ACC112 (cell line): ENCODE measurements around the gene NID2.

ENCODE experiments used
- H2AFZ ChIP-seq: fragments of 200-600 bp; sonication (generic); one replicate; pipeline ENCODE4 v1.6.0; 2017; ENCODE audit warnings: antibody characterized with exemption, low read length; ENCODE audit not compliant: unreplicated experiment
- H3K27ac ChIP-seq: fragments of 200-600 bp; sonication (generic); 2 replicates; pipeline ENCODE4 v1.5.1; 2014; ENCODE audit warnings: low read depth, mild to moderate bottlenecking, antibody characterized with exemption, low read length, moderate library complexity
- H3K27me3 ChIP-seq: fragments of 200-600 bp; sonication (generic); 2 replicates; pipeline ENCODE4 v1.6.1; 2014; ENCODE audit warnings: mild to moderate bottlenecking, antibody characterized with exemption, low read length, moderate library complexity, mixed read lengths; ENCODE audit not compliant: insufficient read depth
- H3K36me3 ChIP-seq: fragments of 200-600 bp; sonication (generic); 2 replicates; pipeline ENCODE4 v1.6.1; 2016; ENCODE audit warnings: mild to moderate bottlenecking, antibody characterized with exemption, low read length, moderate library complexity, mixed read lengths; ENCODE audit not compliant: insufficient read depth
- H3K4me1 ChIP-seq: fragments of 200-600 bp; sonication (generic); one replicate; pipeline ENCODE4 v1.6.1; 2016; ENCODE audit warnings: low read length, mixed read lengths; ENCODE audit not compliant: insufficient read depth, unreplicated experiment, control insufficient read depth
- H3K4me3 ChIP-seq: fragments of 200-600 bp; sonication (generic); 2 replicates; pipeline ENCODE4 v1.5.1; 2014; ENCODE audit warnings: mild to moderate bottlenecking, low read depth, low read length
- H3K79me2 ChIP-seq: fragments of 200-600 bp; sonication (generic); one replicate; pipeline ENCODE4 v1.6.0; 2016; ENCODE audit warnings: low read length; ENCODE audit not compliant: control insufficient read depth, unreplicated experiment, insufficient read depth

Gene NID2

GRCh38 chr14:52095336-52095735, 26.5 kb upstream of the NID2 start:
- Histone ChIP-seq H3K36me3 (no peaks in the 10 kb centered on the region), H2AFZ (peak overlapping the region; percentile 3), H3K27me3 (no peaks in the 10 kb centered on the region), H3K79me2 (no peaks in the 10 kb centered on the region), H3K27ac (no peak overlapping the region), H3K4me3 (no peak overlapping the region), H3K4me1 (no peaks in the 10 kb centered on the region)

- Histone ChIP-seq H3K36me3 (no peaks in the 10 kb centered on the region), H3K79me2 (no peaks in the 10 kb centered on the region), H3K27me3 (no peaks in the 10 kb centered on the region), H3K27ac (no peak overlapping the region), H3K4me3 (no peak overlapping the region), H2AFZ (no peak overlapping the region), H3K4me1 (no peaks in the 10 kb centered on the region)
These were observed 25.9 kb upstream of the NID2 start for GRCh38 chr14:52094546-52095271.

GRCh38 chr14:52091928-52092327, 23.1 kb upstream of the NID2 start:
- H3K4me3 ChIP-seq = no peak overlapping the region
- no peaks in the 10 kb centered on the region for H3K4me1 ChIP-seq
- H3K36me3 ChIP-seq = no peaks in the 10 kb centered on the region
- no peak overlapping the region for H2AFZ ChIP-seq
- H3K27me3 ChIP-seq = no peaks in the 10 kb centered on the region
- H3K27ac ChIP-seq = no peak overlapping the region
- H3K79me2 ChIP-seq = no peaks in the 10 kb centered on the region

GRCh38 chr14:52090936-52091335, 22.1 kb upstream of the NID2 start:
- H3K27ac ChIP-seq = no peak overlapping the region
- H3K79me2 ChIP-seq = no peaks in the 10 kb centered on the region
- H3K36me3 ChIP-seq = 0 out of 2 replicates have a peak, but pooled peaks cover 2% of the 10 kb centered on the region
- no peak overlapping the region for H3K4me3 ChIP-seq
- H3K4me1 ChIP-seq = no peaks in the 10 kb centered on the region
- no peaks in the 10 kb centered on the region for H3K27me3 ChIP-seq
- no peak overlapping the region for H2AFZ ChIP-seq

- Histone ChIP-seq H3K4me1 (no peaks in the 10 kb centered on the region), H3K27ac (no peak overlapping the region), H3K79me2 (no peaks in the 10 kb centered on the region)
These were observed 20.4 kb upstream of the NID2 start for GRCh38 chr14:52089218-52089617.

GRCh38 chr14:52086711-52087110, 17.9 kb upstream of the NID2 start:
- Histone ChIP-seq H3K27ac (no peak overlapping the region), H3K27me3 (no peaks in the 10 kb centered on the region), H2AFZ (no peak overlapping the region), H3K79me2 (no peaks in the 10 kb centered on the region), H3K4me3 (no peak overlapping the region), H3K36me3 (0 out of 2 replicates have a peak, but pooled peaks cover 7% of the 10 kb centered on the region), H3K4me1 (peaks cover 4% of the 10 kb centered on the region)

More at GRCh38 chr14:52089218-52089617, 20.4 kb upstream of the NID2 start:
- Histone ChIP-seq H2AFZ (no peak overlapping the region), H3K36me3 (0 out of 2 replicates have a peak, but pooled peaks cover 7% of the 10 kb centered on the region), H3K27me3 (no peaks in the 10 kb centered on the region), H3K4me3 (no peak overlapping the region)

GRCh38 chr14:52082903-52083302, 14.0 kb upstream of the NID2 start:
- Histone ChIP-seq H2AFZ (no peak overlapping the region), H3K4me1 (peaks cover 40% of the 10 kb centered on the region)

GRCh38 chr14:52081964-52082363, 13.1 kb upstream of the NID2 start:
- Histone ChIP-seq H3K4me1 (peaks cover 50% of the 10 kb centered on the region), H3K4me3 (no peak overlapping the region), H3K27me3 (no peaks in the 10 kb centered on the region), H3K36me3 (0 out of 2 replicates have a peak, but pooled peaks cover 7% of the 10 kb centered on the region), H3K27ac (peak overlapping the region; percentile 99), H2AFZ (peak overlapping the region; percentile 28), H3K79me2 (no peaks in the 10 kb centered on the region)

More at GRCh38 chr14:52082903-52083302, 14.0 kb upstream of the NID2 start:
- Histone ChIP-seq H3K4me3 (no peak overlapping the region), H3K27me3 (no peaks in the 10 kb centered on the region), H3K27ac (no peak overlapping the region), H3K79me2 (no peaks in the 10 kb centered on the region), H3K36me3 (0 out of 2 replicates have a peak, but pooled peaks cover 7% of the 10 kb centered on the region)

- Histone ChIP-seq H2AFZ (peak overlapping the region; percentile 28), H3K27ac (peak overlapping the region; percentile 99), H3K79me2 (no peaks in the 10 kb centered on the region), H3K36me3 (0 out of 2 replicates have a peak, but pooled peaks cover 7% of the 10 kb centered on the region), H3K4me1 (peaks cover 58% of the 10 kb centered on the region), H3K27me3 (no peaks in the 10 kb centered on the region), H3K4me3 (peak overlapping the region; percentile 49)
These were observed 12.2 kb upstream of the NID2 start for GRCh38 chr14:52080808-52081755.

GRCh38 chr14:52080158-52080800, 11.4 kb upstream of the NID2 start:
- Histone ChIP-seq H3K4me3 (peak overlapping the region; percentile 49; the same call in 1 of the 2 replicates), H3K27ac (peak overlapping the region; percentile 99), H3K27me3 (no peaks in the 10 kb centered on the region), H3K79me2 (no peaks in the 10 kb centered on the region), H2AFZ (no peak overlapping the region), H3K36me3 (no peaks in the 10 kb centered on the region), H3K4me1 (peaks cover 66% of the 10 kb centered on the region)
